GM21786 (cell line): ENCODE measurements around the gene FST.

Experiments used
- ATAC-seq: cut with Tn5 transposase; IDR thresholded peaks from one replicate; pipeline ENCODE4 v1.9.1; 2021; ENCODE audit not compliant: unreplicated experiment

Gene FST

DNA sequence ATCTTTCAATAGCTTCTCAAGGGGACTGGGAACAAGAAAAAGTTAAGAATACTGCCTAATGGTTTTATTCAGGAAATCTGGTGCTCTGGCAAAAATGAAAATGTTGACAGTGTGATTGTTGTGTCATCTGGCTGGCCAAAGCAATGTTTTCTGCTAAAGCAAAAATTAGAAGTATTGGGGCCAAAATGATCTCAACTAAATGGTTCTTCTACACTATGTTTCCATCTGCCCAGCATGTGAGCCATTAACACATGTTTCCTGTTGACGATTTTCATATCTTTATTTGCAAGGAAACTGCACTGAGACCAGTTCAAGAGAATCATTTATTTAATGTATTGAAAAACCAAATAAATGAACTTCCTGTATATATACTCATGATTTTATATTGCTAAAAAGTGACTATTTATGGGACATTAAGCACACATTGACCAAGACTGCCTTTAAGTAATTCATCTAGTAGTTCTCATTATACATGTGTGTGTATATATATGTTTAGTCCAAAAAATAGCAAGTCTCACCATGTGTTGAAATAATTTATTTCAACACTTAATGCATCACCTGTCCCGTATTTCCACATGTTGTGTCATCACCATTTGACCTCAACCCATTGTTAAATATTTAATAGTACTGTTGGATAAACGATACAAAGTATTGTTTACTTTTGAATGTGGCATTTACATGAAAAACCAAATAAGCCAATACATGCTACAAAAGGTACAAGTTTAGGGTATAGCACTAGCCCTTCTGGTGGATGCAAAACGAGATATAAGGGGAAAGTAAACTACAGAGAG is 7.5 kb upstream of the FST start:
- ATAC-seq = no peak

DNA sequence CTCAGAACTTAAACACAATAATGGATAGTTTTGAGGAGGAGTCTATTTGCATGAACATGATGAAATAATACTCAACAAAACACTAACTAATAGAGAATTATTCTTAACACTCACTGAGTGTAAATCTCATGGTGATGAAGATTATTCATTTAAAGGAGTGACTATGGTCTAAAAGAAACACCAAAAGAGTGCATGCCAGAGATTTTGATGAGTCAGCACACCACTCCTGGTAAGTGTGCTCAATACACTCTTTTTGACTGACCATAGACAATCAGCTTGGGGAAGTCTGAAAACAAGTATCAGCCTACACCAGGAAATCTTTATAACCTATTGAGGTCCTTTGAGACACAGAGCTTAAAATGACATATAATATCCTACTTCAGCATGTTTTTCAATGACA is 6.8 kb upstream of the FST start:
- ATAC-seq = no peak

DNA sequence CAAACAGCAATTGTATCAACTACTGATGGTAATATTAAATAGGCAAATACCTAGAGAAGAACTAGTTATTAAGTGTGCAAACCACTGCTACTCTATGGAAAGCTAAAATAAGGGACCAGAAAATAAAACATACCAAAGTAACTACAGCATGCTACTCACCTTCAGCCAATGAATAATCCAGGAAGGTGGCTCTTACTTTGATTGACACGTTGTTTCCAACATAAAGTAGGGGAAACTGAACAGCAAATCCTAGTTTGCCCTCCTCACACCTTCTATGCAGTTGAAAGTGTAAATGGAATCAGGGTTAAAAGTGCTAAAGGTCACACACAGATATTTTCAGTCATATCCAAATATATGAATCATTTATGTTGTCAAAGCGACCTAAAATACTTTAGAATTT is 5.1 kb upstream of the FST start:
- ATAC-seq = no peak

- ATAC-seq = no peak
Observed at GRCh38 chr5:53476019-53476418, 4.4 kb upstream of the FST start.

DNA sequence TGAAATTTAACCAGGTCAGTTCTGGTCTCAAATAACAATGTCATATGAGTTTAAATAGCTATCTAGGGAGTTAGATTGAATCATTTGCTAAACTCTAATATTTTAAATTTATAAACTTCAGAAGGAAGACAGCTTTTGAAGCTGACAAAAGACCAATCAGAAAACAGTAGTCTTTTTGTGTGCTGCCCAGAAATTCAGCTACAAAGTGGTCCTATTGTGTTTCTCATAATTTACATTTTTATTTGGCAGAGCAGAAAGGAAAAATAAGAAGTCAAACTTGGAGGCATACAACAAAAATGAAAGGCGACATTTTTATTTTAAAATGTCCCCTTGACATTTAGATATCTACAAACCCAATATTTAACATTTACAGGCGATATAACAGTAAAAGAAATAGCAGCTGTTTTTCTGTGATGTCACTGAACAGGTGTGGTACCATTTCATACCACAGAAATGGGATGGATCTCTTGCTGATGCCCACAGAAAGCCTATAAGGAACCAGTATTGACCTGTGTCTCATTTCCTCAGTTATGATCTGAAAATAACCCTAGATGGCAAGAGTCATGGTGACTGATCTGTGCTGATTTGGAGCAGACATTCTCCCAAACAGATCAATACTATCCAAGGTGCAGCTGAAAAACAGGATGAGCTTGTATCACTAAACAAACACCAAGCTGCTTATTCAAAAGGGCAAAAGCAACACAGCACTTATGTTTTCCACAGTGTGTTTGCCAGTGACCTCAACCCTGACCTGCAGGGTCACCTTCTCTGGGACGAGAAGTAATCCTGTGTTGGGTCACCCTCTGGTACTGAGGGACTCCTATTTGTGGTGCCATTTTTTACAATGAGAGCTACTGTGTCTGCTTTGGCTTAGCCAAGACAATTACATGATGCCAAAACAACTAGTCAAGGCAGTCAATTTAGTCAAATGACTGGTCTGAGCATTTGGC is 3.6 kb upstream of the FST start:
- no peak for ATAC-seq

- no peak for ATAC-seq
Observed at GRCh38 chr5:53478411-53479044, 1.9 kb upstream of the FST start.

GRCh38 chr5:53479045-53479589 is 1.3 kb upstream of the FST start:
- no peak for ATAC-seq

DNA sequence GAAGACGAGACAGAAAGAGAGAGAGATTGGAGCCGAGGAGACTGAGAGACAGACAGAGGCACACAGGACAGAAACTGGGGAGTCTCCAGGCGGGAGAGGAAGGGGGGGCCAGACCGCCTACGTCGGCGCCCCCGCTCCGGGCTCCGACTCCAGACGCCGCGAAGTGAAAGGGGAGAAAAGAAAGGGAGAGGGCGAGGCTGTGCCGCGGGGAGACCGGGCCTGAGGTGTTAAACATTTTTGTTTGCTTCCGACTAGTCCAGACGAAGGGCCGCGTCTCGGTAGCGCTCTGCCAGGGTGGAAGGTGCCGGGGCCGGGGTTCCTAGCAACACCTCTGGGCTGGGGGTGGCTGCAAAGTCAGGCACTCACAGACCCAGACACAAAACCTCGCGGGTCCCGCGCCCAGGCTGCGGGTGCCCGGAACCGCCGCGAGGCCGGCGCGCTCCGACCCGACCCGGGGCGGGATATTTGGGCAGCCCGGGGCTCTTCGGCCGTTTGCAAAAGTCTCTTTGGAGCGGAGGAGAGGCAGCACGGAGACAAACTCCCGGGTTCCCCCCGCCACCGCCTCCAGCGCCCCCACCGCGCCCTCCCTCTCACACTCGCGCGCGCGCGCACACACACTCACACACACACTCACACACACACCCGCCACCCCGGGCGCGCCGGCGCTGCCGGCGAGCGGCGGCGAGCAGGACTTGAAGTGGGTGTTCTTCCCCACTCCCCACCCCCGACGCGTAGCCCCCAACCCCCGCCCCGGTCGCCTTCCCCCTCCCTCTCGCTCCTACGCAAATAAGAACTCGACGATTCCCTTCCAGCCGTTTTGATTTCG is 626 bp upstream of the FST start:
- no peak for ATAC-seq

DNA sequence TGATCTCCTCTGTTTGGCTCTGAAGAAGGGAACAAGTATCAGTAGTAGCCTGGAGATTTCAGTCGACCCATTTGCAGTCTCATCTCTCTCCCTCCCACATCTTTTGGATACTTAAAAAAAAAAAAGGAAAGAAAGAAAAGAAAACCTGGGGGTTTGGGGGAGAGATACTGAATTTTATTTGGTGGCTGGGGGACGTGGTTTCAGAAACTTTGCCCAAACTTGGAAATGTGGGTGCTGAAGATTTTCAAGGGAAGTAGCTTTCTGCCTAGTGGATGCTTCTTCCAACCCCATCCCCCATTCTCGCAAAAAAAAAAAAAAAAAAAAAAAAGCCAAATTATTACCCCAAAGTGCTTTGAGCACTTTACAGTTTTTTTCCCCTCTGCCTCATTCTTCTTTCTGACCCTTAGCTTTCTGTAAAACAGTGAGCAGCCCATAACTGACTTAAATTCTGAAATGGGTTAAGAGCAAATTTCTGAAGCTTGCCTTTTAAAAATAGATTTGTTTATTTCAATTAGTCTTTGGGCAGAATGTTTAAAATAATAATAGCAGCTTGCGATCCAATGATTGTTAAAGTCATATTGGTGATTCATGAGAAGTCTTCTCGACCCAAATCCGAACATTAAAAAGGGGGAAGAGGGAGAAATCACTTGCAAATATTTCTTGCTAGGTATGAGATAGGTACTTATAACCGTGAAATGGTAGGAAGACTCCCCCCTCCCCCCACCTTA is 894 bp downstream of the FST start:
- no peak for ATAC-seq

- peak; percentile 52 for ATAC-seq
Observed at GRCh38 chr5:53481887-53482716, 1.7 kb downstream of the FST start.

DNA sequence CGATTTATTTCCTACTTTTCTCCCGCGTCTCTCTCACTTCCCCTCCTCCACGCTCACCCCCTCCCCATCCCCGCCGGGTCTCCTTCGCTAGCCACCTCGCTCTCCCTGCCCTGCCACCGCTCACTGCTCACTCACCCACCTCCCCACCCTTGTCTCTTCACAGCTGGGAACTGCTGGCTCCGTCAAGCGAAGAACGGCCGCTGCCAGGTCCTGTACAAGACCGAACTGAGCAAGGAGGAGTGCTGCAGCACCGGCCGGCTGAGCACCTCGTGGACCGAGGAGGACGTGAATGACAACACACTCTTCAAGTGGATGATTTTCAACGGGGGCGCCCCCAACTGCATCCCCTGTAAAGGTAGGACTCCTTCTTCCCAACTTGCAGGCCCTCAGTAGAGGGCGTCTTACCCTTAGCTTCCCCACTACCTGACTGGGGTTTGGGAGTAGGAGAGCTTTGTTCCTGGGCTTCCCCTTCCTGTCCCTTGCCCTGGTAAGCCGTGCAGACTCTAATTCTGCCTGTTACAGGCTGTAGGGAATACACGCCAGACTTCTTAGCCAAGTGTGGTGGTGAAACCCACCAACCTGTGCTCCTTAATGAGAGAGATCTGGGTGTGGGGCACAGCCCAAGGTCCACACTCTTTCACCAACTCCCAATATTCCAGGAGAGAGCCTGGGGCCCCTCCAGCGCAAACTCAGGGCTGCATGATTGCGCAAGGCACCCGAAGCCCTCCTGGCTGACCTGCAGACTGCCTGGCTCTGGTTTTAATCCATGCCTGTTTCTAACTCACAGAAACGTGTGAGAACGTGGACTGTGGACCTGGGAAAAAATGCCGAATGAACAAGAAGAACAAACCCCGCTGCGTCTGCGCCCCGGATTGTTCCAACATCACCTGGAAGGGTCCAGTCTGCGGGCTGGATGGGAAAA is 2.5 kb downstream of the FST start:
- no peak for ATAC-seq

DNA sequence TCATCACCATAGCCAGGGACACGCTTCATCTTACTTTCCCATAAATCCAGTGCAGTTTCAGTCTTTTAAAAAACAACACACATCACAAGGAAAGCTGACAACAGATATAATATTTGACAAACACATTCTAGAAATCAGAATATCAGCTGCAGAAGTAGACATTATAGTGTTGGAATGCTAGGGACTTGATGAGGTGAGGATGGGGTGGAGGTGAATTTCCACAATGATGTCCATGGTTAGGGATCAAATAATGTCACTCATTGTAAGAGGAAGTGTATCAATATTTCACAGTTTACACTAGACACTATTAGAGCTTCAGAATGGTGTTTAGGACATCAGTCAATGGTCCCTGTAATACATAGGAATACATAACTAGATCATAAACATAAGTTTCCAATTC is 7.0 kb downstream of the FST start:
- no peak for ATAC-seq

- ATAC-seq = no peak
Observed at GRCh38 chr5:53488195-53488722, 7.8 kb downstream of the FST start.

DNA sequence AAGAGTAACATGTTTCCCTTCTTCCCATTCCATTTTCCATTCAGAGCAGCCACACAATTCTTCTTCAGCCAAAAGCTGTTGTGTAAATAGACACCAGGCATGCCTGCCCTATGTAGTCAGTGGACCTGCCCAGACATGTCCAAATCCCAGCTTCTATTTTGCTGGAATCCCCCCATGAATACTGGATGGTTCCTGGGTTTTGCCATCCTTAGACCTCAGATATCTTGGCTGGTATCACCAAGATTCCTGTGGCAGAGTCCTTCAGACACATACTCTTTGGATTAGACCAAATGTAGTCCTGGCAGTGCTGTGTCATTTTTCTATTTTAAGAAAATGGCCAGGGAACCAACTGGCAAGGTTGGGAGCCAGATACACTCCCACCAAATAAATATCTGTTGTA is 10.3 kb downstream of the FST start:
- no peak for ATAC-seq

GRCh38 chr5:53501054-53501453 is 20.6 kb downstream of the FST start:
- no peak for ATAC-seq

DNA sequence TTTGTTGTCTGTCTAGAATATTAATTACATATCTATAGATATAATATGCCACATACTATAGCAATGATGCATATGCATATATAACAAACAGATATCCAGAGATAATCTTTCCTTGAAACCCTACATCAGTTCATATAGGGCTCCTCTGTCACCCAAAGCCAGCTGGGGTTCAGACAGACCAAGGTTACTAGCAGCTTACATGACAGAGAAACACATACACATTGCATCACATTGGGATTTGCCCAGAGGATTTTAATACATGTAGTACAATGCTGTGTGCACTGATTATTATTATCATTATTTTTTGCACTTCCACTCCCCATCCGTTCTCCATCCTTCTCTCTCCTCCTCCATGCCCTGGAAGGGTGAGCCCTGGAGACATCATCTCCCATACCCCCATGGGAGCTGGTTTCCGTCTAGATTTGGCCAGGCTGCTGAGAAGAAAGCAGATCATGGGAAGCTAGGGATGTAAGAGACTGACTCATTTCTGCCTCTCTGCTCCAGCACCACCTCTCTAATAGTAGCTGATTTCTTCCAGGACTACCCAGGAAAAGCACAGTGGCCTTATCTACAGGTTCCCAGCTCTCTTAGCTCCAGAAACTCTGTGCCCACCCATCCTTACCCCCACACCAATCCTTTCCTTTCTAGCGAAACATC is 23.3 kb downstream of the FST start:
- ATAC-seq = no peak

DNA sequence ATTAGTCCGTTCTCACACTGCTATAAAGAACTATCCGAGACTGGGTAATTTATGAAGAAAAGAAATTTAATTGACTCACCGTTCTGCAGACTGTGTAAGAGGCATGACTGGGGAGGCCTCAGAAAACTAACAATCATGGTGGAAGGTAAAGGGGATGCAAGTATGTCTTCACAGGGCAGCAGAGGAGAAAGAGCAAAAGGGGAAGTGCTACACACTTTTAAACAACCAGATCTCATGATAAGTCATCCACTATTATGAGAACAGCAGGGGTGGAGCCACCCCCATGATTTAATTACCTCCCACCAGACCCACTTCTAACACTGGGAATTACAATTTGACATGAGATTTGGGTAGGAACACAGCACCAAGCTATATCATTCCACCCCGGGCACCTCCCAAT is 26.6 kb downstream of the FST start:
- ATAC-seq = no peak
